Coronary artery (tissue), 2 donors: Measurements from ENCODE around the gene NHLRC1.

Experiments
- DNase-seq: peaks from one replicate; pipeline ENCODE4 v3.0.0-alpha.2; 2017; ENCODE audit warnings: low spot score
- H3K27ac ChIP-seq, 2 donors: fragments of 200-600 bp; sonication (generic); one replicate each; pipeline ENCODE4 v1.5.1; 2016 to 2019
- H3K4me3 ChIP-seq: fragments of 200-600 bp; sonication (generic); 2 replicates; pipeline ENCODE4 v1.5.1; 2016; ENCODE audit warnings: mild to moderate bottlenecking, moderate library complexity
- CTCF ChIP-seq: fragments of 200-600 bp; sonication (generic); IDR thresholded peaks from one replicate; pipeline ENCODE4 v1.5.1; 2019; ENCODE audit warnings: antibody characterized with exemption

NHLRC1 gene

GRCh38 chr6:18139935-18140621 lies 17.6 kb upstream of the NHLRC1 start:
- DNase-seq = no peak
- no peak overlapping the region for H3K27ac ChIP-seq
- H3K4me3 ChIP-seq = no peak overlapping the region
- no peak for TF ChIP-seq CTCF

- H3K27ac ChIP-seq = no peak overlapping the region
- H3K4me3 ChIP-seq = no peak overlapping the region
- DNase-seq = no peak
- TF ChIP-seq CTCF = no peak
Measured at GRCh38 chr6:18138906-18139305, 16.4 kb upstream of the NHLRC1 start.

- TF ChIP-seq CTCF = no peak
- H3K4me3 ChIP-seq = no peak overlapping the region
Measured at GRCh38 chr6:18136260-18136659, 13.8 kb upstream of the NHLRC1 start.

GRCh38 chr6:18135171-18135570 lies 12.7 kb upstream of the NHLRC1 start:
- Histone ChIP-seq H3K4me3 (no peak overlapping the region), H3K27ac (no peak overlapping the region)
- no peak for TF ChIP-seq CTCF
- DNase-seq = no peak

More at GRCh38 chr6:18136260-18136659, 13.8 kb upstream of the NHLRC1 start:
- no peak for DNase-seq
- H3K27ac ChIP-seq = no peak overlapping the region

- no peak overlapping the region for H3K27ac ChIP-seq
- H3K4me3 ChIP-seq = no peak overlapping the region
- DNase-seq = no peak
- no peak for TF ChIP-seq CTCF
Measured at GRCh38 chr6:18132346-18132745, 9.9 kb upstream of the NHLRC1 start.

- Histone ChIP-seq H3K4me3 (no peak overlapping the region), H3K27ac (no peak overlapping the region)
- DNase-seq = no peak
- TF ChIP-seq CTCF = no peak
Measured at GRCh38 chr6:18126121-18126520, 3.6 kb upstream of the NHLRC1 start.

GRCh38 chr6:18121580-18122127 lies 823 bp downstream of the NHLRC1 start:
- no peak for DNase-seq
- Histone ChIP-seq H3K27ac (no peak overlapping the region), H3K4me3 (peak overlapping the region; percentile 80)
- no peak for TF ChIP-seq CTCF
